Natural killer cell treated with Interleukin-12 subunit alpha and Interleukin-12 subunit beta and Interleukin-15 and Interleukin-18, amount 100 ng/mL, for 72 hours (primary cell): Measurements from ENCODE around the gene GAA. TPM values are rescaled to one million over a fixed set of nuclear protein-coding genes. Genes with fewer than 3 reads are reported as not detected.

Experiments
- ATAC-seq, 2 donors: fragments of 150-1000 bp; cut with Tn5 transposase in 1 of 2; sonication (Bioruptor Pico), chemical (Tn5 transposase) in 1 of 2; 2 replicates each; pipeline ENCODE4 v1.10.0; 2021
- DNase-seq: peaks from one replicate; pipeline ENCODE4 v3.0.0; 2022; ENCODE audit warnings: low spot score
- H3K27ac Mint-ChIP-seq, 2 donors: 1 replicate in 1 of 2; 2 replicates in 1 of 2; pipeline ENCODE4 v1.8.0; 2022; ENCODE audit warnings: mixed read lengths in 2 of 2, mild to moderate bottlenecking in 1 of 2, moderate library complexity in 1 of 2
- H3K27me3 Mint-ChIP-seq, 2 donors: 1 replicate in 1 of 2; 2 replicates in 1 of 2; pipeline ENCODE4 v1.8.0; 2022; ENCODE audit warnings: mixed read lengths in 2 of 2
- H3K36me3 Mint-ChIP-seq: one replicate; pipeline ENCODE4 v1.8.0; 2022; ENCODE audit warnings: mixed read lengths
- H3K4me1 Mint-ChIP-seq, 2 donors: 1 replicate in 1 of 2; 2 replicates in 1 of 2; pipeline ENCODE4 v1.8.0; 2022; ENCODE audit warnings: low read depth in 2 of 2, mixed read lengths in 2 of 2, mild to moderate bottlenecking in 1 of 2
- H3K4me3 Mint-ChIP-seq: one replicate; pipeline ENCODE4 v1.8.0; 2022; ENCODE audit warnings: mixed read lengths
- H3K9me3 Mint-ChIP-seq: 2 replicates; pipeline ENCODE4 v1.8.0; 2022; ENCODE audit warnings: mixed read lengths
- total RNA-seq, 2 donors: library from RNA; stranded (reverse); gene quantifications; one replicate each; pipeline ENCODE4 v1.2.3, GENCODE V29; 2022

The GAA gene
- total RNA-seq, 2 donors from 2014 or later = 20.9 to 24.0 TPM

- H3K9me3 Mint-ChIP-seq = no peaks in the 10 kb centered on the region
- no peaks in the 10 kb centered on the region for H3K4me1 Mint-ChIP-seq
- no peaks in the 10 kb centered on the region for H3K27me3 Mint-ChIP-seq
- H3K36me3 Mint-ChIP-seq = no peaks in the 10 kb centered on the region
- DNase-seq (no peak), ATAC-seq (no peak)
- H3K27ac Mint-ChIP-seq = no peak overlapping the region
- H3K4me3 Mint-ChIP-seq = no peak overlapping the region
Observed at GRCh38 chr17:80112471-80113032, 11.2 kb downstream of the GAA start.

DNA sequence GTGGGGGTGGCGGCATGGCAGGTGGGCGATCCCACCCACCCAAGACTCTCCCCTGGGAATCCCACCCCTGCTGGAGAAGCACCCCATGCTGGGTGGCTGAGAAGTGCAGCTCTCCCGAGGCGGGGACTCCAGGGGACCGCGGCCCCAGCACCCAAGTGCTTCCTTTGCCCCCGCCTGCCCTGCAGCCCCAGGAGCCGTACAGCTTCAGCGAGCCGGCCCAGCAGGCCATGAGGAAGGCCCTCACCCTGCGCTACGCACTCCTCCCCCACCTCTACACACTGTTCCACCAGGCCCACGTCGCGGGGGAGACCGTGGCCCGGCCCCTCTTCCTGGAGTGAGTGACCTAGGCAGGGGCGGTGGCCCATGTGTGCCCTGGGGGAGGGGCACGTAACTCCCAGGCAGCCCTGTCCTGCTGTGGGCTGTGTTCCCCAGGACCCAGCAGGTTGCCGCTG is 11.7 kb downstream of the GAA start:
- Mint-ChIP-seq H3K27ac (no peak overlapping the region), H3K4me3 (no peak overlapping the region), H3K9me3 (no peaks in the 10 kb centered on the region), H3K4me1 (no peaks in the 10 kb centered on the region), H3K36me3 (no peaks in the 10 kb centered on the region), H3K27me3 (no peaks in the 10 kb centered on the region)
- ATAC-seq (peak in 1 of 2 donors; percentile 19), DNase-seq (no peak)

DNA sequence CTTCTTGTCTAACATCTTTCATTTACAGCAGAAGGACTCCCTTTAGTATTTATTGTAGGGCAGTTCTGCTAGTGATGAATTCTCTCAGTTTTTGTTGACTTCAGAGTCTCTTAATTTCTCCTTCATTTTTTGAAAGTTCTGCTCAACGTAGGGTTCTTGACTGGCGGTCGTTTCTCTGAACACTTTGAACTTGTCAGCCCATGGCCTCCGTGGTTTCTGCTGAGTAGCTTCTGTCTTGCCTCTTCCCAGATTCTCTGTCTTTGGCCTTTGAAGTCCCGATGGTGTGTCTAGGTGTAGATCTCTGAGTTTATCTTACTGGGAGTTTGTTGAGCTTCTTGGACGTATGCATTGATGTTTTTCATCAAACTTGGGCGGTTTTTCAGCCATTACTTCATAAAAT is 13.4 kb downstream of the GAA start:
- Mint-ChIP-seq H3K4me3 (no peak overlapping the region), H3K4me1 (no peaks in the 10 kb centered on the region), H3K27ac (no peak overlapping the region), H3K27me3 (no peaks in the 10 kb centered on the region), H3K36me3 (no peaks in the 10 kb centered on the region), H3K9me3 (no peaks in the 10 kb centered on the region)
- ATAC-seq (no peak), DNase-seq (no peak)

GRCh38 chr17:80115159-80115558 is 13.8 kb downstream of the GAA start:
- H3K4me1 Mint-ChIP-seq = no peaks in the 10 kb centered on the region
- no peak overlapping the region for H3K4me3 Mint-ChIP-seq
- no peak overlapping the region for H3K27ac Mint-ChIP-seq
- H3K9me3 Mint-ChIP-seq = no peaks in the 10 kb centered on the region
- H3K36me3 Mint-ChIP-seq = no peaks in the 10 kb centered on the region
- H3K27me3 Mint-ChIP-seq = no peaks in the 10 kb centered on the region
- ATAC-seq (no peak), DNase-seq (no peak)

DNA sequence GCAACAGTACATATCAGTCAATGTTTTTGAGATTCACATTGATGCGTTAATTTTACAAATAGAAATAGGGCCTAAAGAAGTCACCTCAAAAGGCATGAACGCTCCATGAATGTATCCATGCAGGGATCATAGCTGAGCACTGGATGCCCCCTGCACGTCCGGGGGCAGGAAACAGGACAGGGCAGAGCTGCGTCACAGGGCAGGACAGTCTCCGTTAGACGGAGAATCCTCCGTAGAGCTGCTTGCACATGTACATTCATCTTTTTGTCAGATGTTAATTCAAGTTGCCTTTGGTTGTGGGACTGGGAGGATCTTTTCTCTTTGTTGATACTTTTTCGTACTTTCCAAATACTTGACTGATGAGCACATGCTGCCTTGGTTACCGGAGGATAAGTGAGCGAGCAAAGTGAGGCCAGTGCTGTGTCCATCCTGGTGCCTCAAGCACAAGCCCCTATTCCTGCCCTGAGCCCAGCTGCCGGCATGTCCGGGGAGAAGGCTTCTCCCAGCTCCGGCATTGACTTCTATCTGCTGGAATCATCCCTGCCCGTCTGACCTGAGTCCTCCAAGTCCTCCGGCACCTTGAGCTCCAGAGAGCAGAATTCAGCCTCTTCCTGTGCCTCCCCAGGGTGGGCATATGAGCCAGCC is 15.0 kb downstream of the GAA start:
- Mint-ChIP-seq H3K27ac (no peak overlapping the region), H3K4me3 (no peak overlapping the region), H3K27me3 (no peaks in the 10 kb centered on the region), H3K9me3 (no peaks in the 10 kb centered on the region), H3K36me3 (no peaks in the 10 kb centered on the region), H3K4me1 (no peaks in the 10 kb centered on the region)
- ATAC-seq = no peak
- no peak for DNase-seq

DNA sequence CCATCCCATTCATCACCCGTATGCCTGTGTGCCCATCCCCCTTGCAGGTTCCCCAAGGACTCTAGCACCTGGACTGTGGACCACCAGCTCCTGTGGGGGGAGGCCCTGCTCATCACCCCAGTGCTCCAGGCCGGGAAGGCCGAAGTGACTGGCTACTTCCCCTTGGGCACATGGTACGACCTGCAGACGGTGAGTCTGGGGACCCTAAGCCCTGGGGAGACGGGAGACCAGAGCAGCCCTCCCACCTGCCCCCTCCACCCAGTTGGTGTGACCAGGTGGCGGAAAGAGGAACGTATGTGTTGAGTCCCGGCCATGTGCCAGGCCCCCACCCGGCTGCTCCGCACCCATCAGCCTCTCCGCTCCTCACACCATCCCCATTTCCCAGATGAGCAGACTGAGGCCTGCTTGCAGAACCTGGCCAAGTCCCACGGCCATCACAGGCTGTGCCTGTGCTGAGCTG is 15.6 kb downstream of the GAA start:
- Mint-ChIP-seq H3K27me3 (no peaks in the 10 kb centered on the region), H3K9me3 (no peaks in the 10 kb centered on the region), H3K4me3 (no peak overlapping the region), H3K36me3 (no peaks in the 10 kb centered on the region), H3K4me1 (no peaks in the 10 kb centered on the region), H3K27ac (no peak overlapping the region)
- no peak for DNase-seq
- peak in 1 of 2 donors; percentile 22 for ATAC-seq

GRCh38 chr17:80117491-80118401 is 16.4 kb downstream of the GAA start:
- Mint-ChIP-seq H3K36me3 (no peaks in the 10 kb centered on the region), H3K4me1 (no peaks in the 10 kb centered on the region), H3K4me3 (no peak overlapping the region), H3K27me3 (no peaks in the 10 kb centered on the region), H3K27ac (no peak overlapping the region), H3K9me3 (no peaks in the 10 kb centered on the region)
- no peak for DNase-seq
- peak in 1 of 2 donors; percentile 34 for ATAC-seq

GRCh38 chr17:80118601-80119270 is 17.4 kb downstream of the GAA start:
- no peaks in the 10 kb centered on the region for H3K4me1 Mint-ChIP-seq
- no peak overlapping the region for H3K4me3 Mint-ChIP-seq
- no peaks in the 10 kb centered on the region for H3K27me3 Mint-ChIP-seq
- no peak overlapping the region for H3K27ac Mint-ChIP-seq
- H3K36me3 Mint-ChIP-seq = no peaks in the 10 kb centered on the region
- DNase-seq (no peak), ATAC-seq (no peak)
- no peaks in the 10 kb centered on the region for H3K9me3 Mint-ChIP-seq

DNA sequence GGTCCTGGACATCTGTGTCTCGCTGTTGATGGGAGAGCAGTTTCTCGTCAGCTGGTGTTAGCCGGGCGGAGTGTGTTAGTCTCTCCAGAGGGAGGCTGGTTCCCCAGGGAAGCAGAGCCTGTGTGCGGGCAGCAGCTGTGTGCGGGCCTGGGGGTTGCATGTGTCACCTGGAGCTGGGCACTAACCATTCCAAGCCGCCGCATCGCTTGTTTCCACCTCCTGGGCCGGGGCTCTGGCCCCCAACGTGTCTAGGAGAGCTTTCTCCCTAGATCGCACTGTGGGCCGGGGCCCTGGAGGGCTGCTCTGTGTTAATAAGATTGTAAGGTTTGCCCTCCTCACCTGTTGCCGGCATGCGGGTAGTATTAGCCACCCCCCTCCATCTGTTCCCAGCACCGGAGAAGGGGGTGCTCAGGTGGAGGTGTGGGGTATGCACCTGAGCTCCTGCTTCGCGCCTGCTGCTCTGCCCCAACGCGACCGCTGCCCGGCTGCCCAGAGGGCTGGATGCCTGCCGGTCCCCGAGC is 17.9 kb downstream of the GAA start:
- Mint-ChIP-seq H3K27ac (no peak overlapping the region), H3K36me3 (no peaks in the 10 kb centered on the region), H3K4me3 (no peak overlapping the region), H3K9me3 (no peaks in the 10 kb centered on the region), H3K27me3 (no peaks in the 10 kb centered on the region), H3K4me1 (no peaks in the 10 kb centered on the region)
- ATAC-seq = no peak
- DNase-seq = no peak

- Mint-ChIP-seq H3K27me3 (no peaks in the 10 kb centered on the region), H3K36me3 (no peaks in the 10 kb centered on the region), H3K27ac (no peak overlapping the region), H3K4me1 (no peaks in the 10 kb centered on the region), H3K9me3 (no peaks in the 10 kb centered on the region), H3K4me3 (no peak overlapping the region)
- DNase-seq (no peak), ATAC-seq (no peak)
Observed at GRCh38 chr17:80119839-80120238, 18.5 kb downstream of the GAA start.

DNA sequence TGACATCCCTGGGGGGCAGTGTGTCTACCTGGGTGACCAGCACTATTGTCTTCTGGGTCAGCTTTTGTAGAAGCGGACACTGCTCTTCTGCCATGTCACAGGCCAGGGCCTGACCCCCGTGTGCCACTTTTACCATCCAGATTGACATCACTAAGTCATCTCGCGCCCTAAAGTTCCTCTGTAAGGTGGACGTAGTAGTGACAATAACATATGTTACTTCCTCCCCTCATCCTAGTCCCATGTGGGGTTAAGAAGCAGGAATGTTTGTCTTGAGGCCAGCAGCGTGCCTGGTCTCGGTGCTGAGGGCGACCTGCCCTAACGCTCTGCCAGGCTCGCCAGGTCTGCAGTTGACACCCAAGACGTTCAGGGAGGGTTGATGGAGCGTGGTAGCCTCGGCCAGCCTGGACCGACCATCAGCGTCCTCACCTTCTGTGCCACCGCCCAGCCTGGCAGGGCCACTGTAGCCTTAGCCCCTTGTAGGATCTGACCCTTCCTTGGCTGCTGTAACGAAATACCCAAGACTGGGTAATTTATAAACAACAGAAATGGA is 20.7 kb downstream of the GAA start:
- no peaks in the 10 kb centered on the region for H3K27me3 Mint-ChIP-seq
- ATAC-seq (no peak), DNase-seq (no peak)
- no peak overlapping the region for H3K4me3 Mint-ChIP-seq
- no peaks in the 10 kb centered on the region for H3K4me1 Mint-ChIP-seq
- no peaks in the 10 kb centered on the region for H3K36me3 Mint-ChIP-seq
- H3K27ac Mint-ChIP-seq = no peak overlapping the region
- no peaks in the 10 kb centered on the region for H3K9me3 Mint-ChIP-seq

- no peaks in the 10 kb centered on the region for H3K4me1 Mint-ChIP-seq
- H3K4me3 Mint-ChIP-seq = no peak overlapping the region
- DNase-seq (no peak), ATAC-seq (no peak)
- H3K27ac Mint-ChIP-seq = no peak overlapping the region
- no peaks in the 10 kb centered on the region for H3K36me3 Mint-ChIP-seq
- peaks cover 2 to 5% of the 10 kb centered on the region in 2 donors for H3K27me3 Mint-ChIP-seq
- no peaks in the 10 kb centered on the region for H3K9me3 Mint-ChIP-seq
Observed at GRCh38 chr17:80122926-80123505, 21.6 kb downstream of the GAA start.

- peak in 1 of 2 donors; percentile 9 for ATAC-seq
- Mint-ChIP-seq H3K27ac (no peak overlapping the region), H3K36me3 (no peaks in the 10 kb centered on the region), H3K27me3 (peaks cover 6 to 13% of the 10 kb centered on the region in 2 donors), H3K4me3 (no peak overlapping the region), H3K9me3 (no peaks in the 10 kb centered on the region), H3K4me1 (no peaks in the 10 kb centered on the region)
- no peak for DNase-seq
Observed at GRCh38 chr17:80123791-80124190, 22.4 kb downstream of the GAA start.
